Measurements from ENCODE around the gene MIS18BP1.

- TF ChIP-seq CTCF (IDR thresholded peaks at IDR 0.05; ENCODE audit: low read depth, low read length, poor library complexity, severe bottlenecking): no peak
- no peak for TF ChIP-seq EZH2phosphoT487 (IDR thresholded peaks at IDR 0.05; ENCODE audit: borderline replicate concordance, low read length)
These were observed 42.8 kb downstream of the MIS18BP1 start for GRCh38 chr14:45210159-45210558.

Data from DOHH2 (cell line).